ENCODE data around the gene NBL1. TPM values are rescaled to one million over a fixed set of nuclear protein-coding genes. Genes with fewer than 3 reads are reported as not detected.
A peak's percentile ranks its signal among the peaks of the same experiment; 100 is the strongest.

Gene NBL1
- polyA plus RNA-seq, 3 donors, result 0.07 TPM; not detected in 2

GRCh38 chr1:19643121-19643520, 990 bp upstream of the NBL1 start:
- no peak overlapping the region for H3K9ac ChIP-seq (ENCODE audit: insufficient read depth, low read length, poor library complexity, severe bottlenecking)
- Mint-ChIP-seq H3K27me3 (ENCODE audit: low read depth in 3 of 3) (peaks cover 62 to 84% (median 69%) of the 10 kb centered on the region in 3 donors), H3K27ac (no peak overlapping the region), H3K4me3 (peak overlapping the region; percentile 63 to 88), H3K4me1 (peaks cover 19% of the 10 kb centered on the region), H3K9me3 (peaks cover 0 to 23% (median 5%) of the 10 kb centered on the region in 7 donors), H3K36me3 (peaks cover 2 to 5% of the 10 kb centered on the region in 2 donors)
- no peak overlapping the region for H3K27ac ChIP-seq (ENCODE audit: low read depth in 1 of 2, low read length in 2 of 2)
- H3K4me2 ChIP-seq (replicated peaks; ENCODE audit: extremely low read depth, low read length, poor library complexity, severe bottlenecking), result no peak overlapping the region
- H3K9me3 ChIP-seq (replicated peaks in 1 of 2; ENCODE audit: control insufficient read depth in 1 of 2, insufficient read depth in 1 of 2, low read length in 2 of 2), result peaks cover 0 to 9% of the 10 kb centered on the region in 2 donors
- no peak overlapping the region for H2AFZ ChIP-seq (ENCODE audit: insufficient read depth, low read depth, low read length, poor library complexity, severe bottlenecking)
- no peak overlapping the region for H3K4me3 ChIP-seq (replicated peaks in 1 of 3; ENCODE audit: low read depth in 2 of 3, low read length in 3 of 3)
- no peaks in the 10 kb centered on the region for H3K36me3 ChIP-seq (replicated peaks in 1 of 2; ENCODE audit: control insufficient read depth in 1 of 2, insufficient read depth in 2 of 2, low read length in 2 of 2)
- H3K79me2 ChIP-seq (ENCODE audit: insufficient read depth, low read length), result no peaks in the 10 kb centered on the region
- H3K4me1 ChIP-seq (ENCODE audit: control insufficient read depth in 1 of 2, insufficient read depth in 2 of 2, low read length in 2 of 2), result peaks cover 6 to 14% of the 10 kb centered on the region in 2 donors
- peaks cover 30 to 71% of the 10 kb centered on the region in 2 donors for H3K27me3 ChIP-seq (ENCODE audit: control insufficient read depth in 2 of 2, insufficient read depth in 2 of 2, low read length in 2 of 2)
- intact Hi-C loops (cut with micrococcal nuclease), result no loop called here
- no peak for DNase-seq
- no peaks in the 10 kb centered on the region for H4K20me1 ChIP-seq (ENCODE audit: insufficient read depth, low read length)
- 85% methylated on average over 6 of the region's 7 CpGs for WGBS (ENCODE audit: insufficient coverage)
- TF ChIP-seq CTCF (IDR thresholded peaks at IDR 0.05), result no peak

GRCh38 chr1:19644395-19644680, 227 bp downstream of the NBL1 start:
- peaks cover 0 to 23% (median 5%) of the 10 kb centered on the region in 7 donors for H3K9me3 Mint-ChIP-seq
- H4K20me1 ChIP-seq (ENCODE audit: insufficient read depth, low read length), result no peaks in the 10 kb centered on the region
- H3K27me3 Mint-ChIP-seq (ENCODE audit: low read depth in 3 of 3), result peaks cover 62 to 85% (median 67%) of the 10 kb centered on the region in 3 donors
- H3K79me2 ChIP-seq (ENCODE audit: insufficient read depth, low read length), result no peaks in the 10 kb centered on the region
- under 1% methylated on average over 51 of the region's 51 CpGs for WGBS (ENCODE audit: insufficient coverage)
- no peak overlapping the region for H3K9ac ChIP-seq (ENCODE audit: insufficient read depth, low read length, poor library complexity, severe bottlenecking)
- no peaks in the 10 kb centered on the region for H3K36me3 ChIP-seq (replicated peaks in 1 of 2; ENCODE audit: control insufficient read depth in 1 of 2, insufficient read depth in 2 of 2, low read length in 2 of 2)
- H2AFZ ChIP-seq (ENCODE audit: insufficient read depth, low read depth, low read length, poor library complexity, severe bottlenecking), result peak overlapping the region; percentile 67
- H3K27ac ChIP-seq (ENCODE audit: low read depth in 1 of 2, low read length in 2 of 2), result no peak overlapping the region
- H3K4me3 Mint-ChIP-seq, result no peak overlapping the region
- no peak overlapping the region for H3K27ac Mint-ChIP-seq
- intact Hi-C loops (cut with micrococcal nuclease), result no loop called here
- no peak for TF ChIP-seq CTCF (IDR thresholded peaks at IDR 0.05)
- H3K4me1 ChIP-seq (ENCODE audit: control insufficient read depth in 1 of 2, insufficient read depth in 2 of 2, low read length in 2 of 2), result peaks cover 6 to 14% of the 10 kb centered on the region in 2 donors
- peaks cover 2 to 5% of the 10 kb centered on the region in 2 donors for H3K36me3 Mint-ChIP-seq
- H3K4me2 ChIP-seq (replicated peaks; ENCODE audit: extremely low read depth, low read length, poor library complexity, severe bottlenecking), result peak overlapping the region; percentile 76
- peaks cover 30 to 73% of the 10 kb centered on the region in 2 donors for H3K27me3 ChIP-seq (ENCODE audit: control insufficient read depth in 2 of 2, insufficient read depth in 2 of 2, low read length in 2 of 2)
- H3K4me3 ChIP-seq (replicated peaks in 1 of 3; ENCODE audit: low read depth in 2 of 3, low read length in 3 of 3), result peak overlapping the region in 1 of 3 experiments; percentile 66
- peaks cover 0 to 9% of the 10 kb centered on the region in 2 donors for H3K9me3 ChIP-seq (replicated peaks in 1 of 2; ENCODE audit: control insufficient read depth in 1 of 2, insufficient read depth in 1 of 2, low read length in 2 of 2)
- H3K4me1 Mint-ChIP-seq, result peaks cover 19% of the 10 kb centered on the region
- no peak for DNase-seq
